SK-N-SH (cell line): ENCODE measurements around the gene TRPV2. TPM values are rescaled to one million over a fixed set of nuclear protein-coding genes. Genes with fewer than 3 reads are reported as not detected.

Experiments
- CTCF ChIA-PET: fragments of 300-600, 350-600 bp; formaldehyde crosslinking; extraction: SDS; loops from one replicate; lab custom pipeline; 2021; lab: Yijun Ruan, JAX
- POLR2A ChIA-PET: fragments of 350-600 bp; sonication (Branson Sonifier 250); formaldehyde crosslinking; extraction: SDS; loops from one replicate; lab custom pipeline; 2020; ENCODE audit warnings: antibody characterized with exemption, inconsistent platforms; lab: Yijun Ruan, JAX
- DNase-seq: peaks from one replicate; pipeline ENCODE4 v3.0.0; 2012
- H2AFZ ChIP-seq: fragments of 200-600 bp; sonication (generic); 2 replicates; pipeline ENCODE4 v1.8.1; 2016; ENCODE audit warnings: antibody characterized with exemption, mild to moderate bottlenecking, low read depth
- H3F3A ChIP-seq: fragments of 200-600 bp; sonication (generic); replicated peaks from 2 replicates; pipeline ENCODE3; 2016; ENCODE audit warnings: antibody characterized with exemption, mild to moderate bottlenecking; ENCODE audit not compliant: insufficient read depth
- H3K27ac ChIP-seq, 2 experiments: fragments of 200-500 bp in 1 of 2; fragments of 200-600 bp in 1 of 2; sonication (Bioruptor generic) in 1 of 2; sonication (generic), shearing (Covaris generic) in 1 of 2; 2 replicates each; pipeline versions ENCODE4 v1.5.1 to v1.6.1; 2014 to 2016; ENCODE audit warnings: low read depth in 2 of 2, inconsistent platforms in 1 of 2, low read length in 1 of 2, mild to moderate bottlenecking in 1 of 2, mixed read lengths in 1 of 2
- H3K27me3 ChIP-seq: fragments of 200-600 bp; sonication (generic), shearing (Covaris generic); 2 replicates; pipeline ENCODE4 v1.6.1; 2016; ENCODE audit warnings: mixed run types; ENCODE audit not compliant: insufficient read depth
- H3K36me3 ChIP-seq, 2 experiments: fragments of 200-500 bp in 1 of 2; fragments of 200-600 bp in 1 of 2; sonication (Bioruptor generic) in 1 of 2; sonication (generic) in 1 of 2; replicated peaks in 1 of 2; 2 replicates each; pipeline versions ENCODE3 to v1.5.1; 2014 to 2016; ENCODE audit warnings: low read length in 1 of 2, mild to moderate bottlenecking in 1 of 2; ENCODE audit not compliant: insufficient read depth in 2 of 2, control insufficient read depth in 1 of 2
- H3K4me1 ChIP-seq, 2 experiments: fragments of 200-500 bp in 1 of 2; fragments of 200-600 bp in 1 of 2; sonication (Bioruptor generic) in 1 of 2; sonication (generic), shearing (Covaris generic) in 1 of 2; 2 replicates each; pipeline versions ENCODE4 v1.5.1 to v1.6.1; 2014 to 2016; ENCODE audit warnings: low read depth in 1 of 2, low read length in 1 of 2, mixed run types in 1 of 2; ENCODE audit not compliant: insufficient read depth in 2 of 2, control insufficient read depth in 1 of 2
- H3K4me2 ChIP-seq: fragments of 200-600 bp; sonication (generic), shearing (Covaris generic); 2 replicates; pipeline ENCODE4 v1.6.1; 2017; ENCODE audit warnings: mixed run types
- H3K4me3 ChIP-seq, 2 experiments: fragments of 200-500 bp in 1 of 2; fragments of 200-600 bp in 1 of 2; sonication (Bioruptor generic) in 1 of 2; sonication (generic), shearing (Covaris generic) in 1 of 2; 2 replicates each; pipeline versions ENCODE4 v1.5.1 to v1.8.1; 2014 to 2016; ENCODE audit warnings: low read depth in 2 of 2, inconsistent platforms in 1 of 2, low read length in 1 of 2, mild to moderate bottlenecking in 1 of 2, mixed read lengths in 1 of 2, moderate library complexity in 1 of 2
- H3K79me2 ChIP-seq: fragments of 200-600 bp; sonication (generic); 2 replicates; pipeline ENCODE4 v1.8.1; 2017; ENCODE audit warnings: mild to moderate bottlenecking; ENCODE audit not compliant: insufficient read depth
- H3K9ac ChIP-seq: fragments of 200-600 bp; sonication (generic); 2 replicates; pipeline ENCODE4 v1.6.1; 2017; ENCODE audit warnings: mixed run types
- H3K9me2 ChIP-seq: fragments of 200-600 bp; sonication (generic); 2 replicates; pipeline ENCODE4 v1.6.1; 2017; ENCODE audit warnings: mixed run types
- H3K9me3 ChIP-seq: fragments of 200-600 bp; sonication (generic); 2 replicates; pipeline ENCODE4 v1.6.1; 2017; ENCODE audit warnings: mixed run types, mild to moderate bottlenecking, moderate library complexity
- H4K20me1 ChIP-seq: fragments of 200-600 bp; sonication (generic); 2 replicates; pipeline ENCODE4 v1.6.1; 2017; ENCODE audit warnings: mild to moderate bottlenecking, mixed run types; ENCODE audit not compliant: insufficient read depth
- ELF1 ChIP-seq: IDR thresholded peaks from 2 replicates; pipeline ENCODE4 v1.4.0; 2012
- FOSL2 ChIP-seq: IDR thresholded peaks from 2 replicates; pipeline ENCODE4 v1.4.0; 2012; ENCODE audit warnings: low read depth, mild to moderate bottlenecking, moderate library complexity, borderline replicate concordance
- GABPA ChIP-seq: IDR thresholded peaks from 2 replicates; pipeline ENCODE4 v1.4.0; 2012; ENCODE audit warnings: low read depth, mild to moderate bottlenecking
- JUND ChIP-seq: IDR thresholded peaks from 2 replicates; pipeline ENCODE4 v1.4.0; 2012
- RAD21 ChIP-seq: IDR thresholded peaks from 2 replicates; pipeline ENCODE4 v1.6.1; 2012; ENCODE audit warnings: mild to moderate bottlenecking, low read length
- RCOR1 ChIP-seq: fragments of 150-350 bp; IDR thresholded peaks from 2 replicates; pipeline ENCODE4 v1.6.1; 2017; ENCODE audit warnings: antibody characterized with exemption, low read length
- RXRA ChIP-seq: IDR thresholded peaks from 2 replicates; pipeline ENCODE4 v1.4.0; 2012; ENCODE audit warnings: low read depth, mild to moderate bottlenecking, borderline replicate concordance
- TAF1 ChIP-seq: IDR thresholded peaks from 2 replicates; pipeline ENCODE4 v1.6.1; 2012; ENCODE audit warnings: low read depth, mild to moderate bottlenecking, low read length, moderate library complexity, borderline replicate concordance
- WGBS: methylation state at CpG from one replicate; pipeline ENCODE4 v1.1.6; 2017; ENCODE audit warnings: low lambda C conversion rate; 5-methylcytosine and 5-hydroxymethylcytosine counted together
- polyA plus RNA-seq, 3 experiments: library from polyadenylated mRNA; depleted of rRNA; stranded (reverse); fragments of >200 nt; gene quantifications; 2 replicates each; pipeline ENCODE4 v1.2.3, GENCODE V29; 2012
- TF ChIP-seq, protein P1 (sequence below): fragments of 150-350 bp; IDR thresholded peaks from 2 replicates; pipeline ENCODE4 v1.6.1; 2016; ENCODE audit warnings: mild to moderate bottlenecking, low read depth, low read length
- TF ChIP-seq, protein P2 (sequence below): fragments of 150-350 bp; IDR thresholded peaks from 2 replicates; pipeline ENCODE4 v1.6.1; 2017; ENCODE audit warnings: antibody characterized with exemption, low read length, low read depth, borderline replicate concordance
- TF ChIP-seq, protein P3 (sequence below): IDR thresholded peaks from 2 replicates; pipeline ENCODE4 v1.4.0; 2012; ENCODE audit warnings: low read depth, borderline replicate concordance
- TF ChIP-seq, protein P4 (sequence below): fragments of 200-600 bp; sonication (generic); IDR thresholded peaks from 2 replicates; pipeline ENCODE4 v1.6.1; 2017; ENCODE audit warnings: antibody characterized with exemption, mild to moderate bottlenecking, moderate library complexity

Gene TRPV2
- polyA plus RNA-seq, 1 of the 3 experiments (the other 2 are of a cell fraction), result 11.0 TPM

DNA sequence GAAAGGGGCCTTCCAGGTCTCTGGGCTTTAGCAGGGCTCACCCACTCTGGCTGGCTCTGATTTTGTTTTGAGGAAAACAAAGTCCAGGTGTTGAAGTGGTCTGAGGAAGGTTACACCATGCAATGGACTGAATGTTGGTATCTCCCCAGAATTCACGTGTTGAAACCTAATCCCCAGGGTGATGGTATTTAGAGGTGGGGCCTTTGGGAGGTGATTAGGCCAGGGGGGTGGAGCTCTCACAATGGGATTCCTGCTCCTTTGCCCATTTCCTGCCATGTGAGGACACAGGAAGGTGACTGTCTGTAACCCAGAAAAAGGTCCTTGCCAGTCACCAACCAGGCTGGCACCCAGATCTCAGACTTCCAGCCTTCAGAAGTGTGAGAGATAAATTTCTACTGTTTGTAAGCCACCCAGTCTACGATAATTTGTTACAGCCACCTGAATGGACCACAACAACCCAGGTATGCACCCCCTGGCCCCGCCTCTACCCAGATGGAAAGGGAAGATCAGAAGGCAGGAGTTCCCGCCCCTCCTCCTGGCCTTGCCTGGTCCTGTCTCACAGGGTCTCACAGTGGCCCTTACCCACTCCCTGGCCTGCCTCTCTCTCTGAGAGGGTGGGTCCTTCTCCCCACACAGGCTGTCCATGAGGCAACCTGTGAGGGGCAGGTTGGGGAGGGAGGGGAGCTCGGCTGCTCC is 44.6 kb downstream of the TRPV2 start:
- no peak overlapping the region for H3K27ac ChIP-seq
- H3K9ac ChIP-seq, result no peak overlapping the region
- H3K4me2 ChIP-seq, result no peak overlapping the region
- 94% methylated on average over 3 of the region's 5 CpGs for WGBS
- H3K4me1 ChIP-seq, result peaks cover 0 to 41% of the 10 kb centered on the region in 2 experiments; a peak in 1 of 4 replicates
- no peak overlapping the region for H2AFZ ChIP-seq
- CTCF ChIA-PET, result interaction anchor here (1.7 to 33.7 kb wide), 2 partner anchors 34 to 61 kb away, joined by 4 to 746 read pairs; no protein-coding TSS in a partner anchor
- DNase-seq, result no peak
- no peaks in the 10 kb centered on the region for H3K79me2 ChIP-seq
- no peaks in the 10 kb centered on the region for H3K9me3 ChIP-seq
- no peak overlapping the region for H3K4me3 ChIP-seq
- H3K9me2 ChIP-seq, result no peaks in the 10 kb centered on the region
- H4K20me1 ChIP-seq, result no peaks in the 10 kb centered on the region
- H3K36me3 ChIP-seq, result no peaks in the 10 kb centered on the region
- POLR2A ChIA-PET, result no interaction called here
- no peaks in the 10 kb centered on the region for H3F3A ChIP-seq
- TF ChIP-seq GABPA (no peak), ELF1 (no peak), FOSL2 (no peak), JUND (no peak)
- TF ChIP-seq, protein P1, sequence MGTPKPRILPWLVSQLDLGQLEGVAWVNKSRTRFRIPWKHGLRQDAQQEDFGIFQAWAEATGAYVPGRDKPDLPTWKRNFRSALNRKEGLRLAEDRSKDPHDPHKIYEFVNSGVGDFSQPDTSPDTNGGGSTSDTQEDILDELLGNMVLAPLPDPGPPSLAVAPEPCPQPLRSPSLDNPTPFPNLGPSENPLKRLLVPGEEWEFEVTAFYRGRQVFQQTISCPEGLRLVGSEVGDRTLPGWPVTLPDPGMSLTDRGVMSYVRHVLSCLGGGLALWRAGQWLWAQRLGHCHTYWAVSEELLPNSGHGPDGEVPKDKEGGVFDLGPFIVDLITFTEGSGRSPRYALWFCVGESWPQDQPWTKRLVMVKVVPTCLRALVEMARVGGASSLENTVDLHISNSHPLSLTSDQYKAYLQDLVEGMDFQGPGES, result no peak
- no peaks in the 10 kb centered on the region for H3K27me3 ChIP-seq

DNA sequence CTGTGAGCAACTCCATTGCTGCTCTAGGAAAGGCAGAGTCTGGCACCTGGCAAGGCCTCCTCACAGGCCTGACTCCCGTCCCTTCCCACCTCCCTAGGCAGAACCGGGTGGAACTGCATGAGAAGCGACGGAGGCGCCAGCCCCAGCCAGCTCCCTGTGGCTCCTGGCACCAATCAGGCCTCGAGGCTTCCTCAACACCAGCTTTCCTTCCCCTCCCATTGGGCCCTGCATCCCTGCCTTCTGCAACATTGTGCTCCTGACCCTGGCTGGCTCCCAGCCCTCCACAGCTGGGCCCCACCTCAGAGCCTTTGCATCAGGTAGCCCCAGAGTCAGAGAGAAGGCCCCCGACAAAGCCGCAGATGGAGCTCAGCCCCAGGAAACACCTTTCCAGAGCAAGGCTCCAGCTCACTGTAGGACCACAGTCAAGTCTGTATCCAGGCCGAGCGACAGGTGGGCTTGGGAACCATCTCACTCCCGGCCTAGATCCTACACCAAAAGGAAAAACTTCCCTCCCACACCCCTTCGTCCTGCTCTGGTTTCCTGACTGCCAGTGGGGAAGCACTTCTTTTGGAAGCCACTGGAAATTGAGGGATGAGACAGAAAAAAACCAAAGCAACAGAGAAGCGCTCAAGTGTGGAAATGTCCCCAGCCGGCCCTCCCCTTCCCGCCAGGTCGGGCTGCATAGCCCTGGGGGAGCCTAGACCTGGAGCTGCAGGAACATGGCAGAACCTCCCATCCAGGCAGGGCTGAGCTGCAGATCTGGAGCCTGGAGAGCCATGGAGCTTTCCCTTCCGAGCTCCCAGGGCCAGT is 45.6 kb downstream of the TRPV2 start:
- no peak overlapping the region for H3K4me2 ChIP-seq
- no peaks in the 10 kb centered on the region for H3K79me2 ChIP-seq
- no peaks in the 10 kb centered on the region for H3K9me3 ChIP-seq
- no peak overlapping the region for H3K27ac ChIP-seq
- H3K27me3 ChIP-seq, result no peaks in the 10 kb centered on the region
- ChIA-PET CTCF (interaction anchor here (1.1 to 33.7 kb wide), 6 partner anchors 8 to 128 kb away, joined by 3 to 746 read pairs (median 4); no protein-coding TSS in a partner anchor), POLR2A (no interaction called here)
- TF ChIP-seq, protein P2, sequence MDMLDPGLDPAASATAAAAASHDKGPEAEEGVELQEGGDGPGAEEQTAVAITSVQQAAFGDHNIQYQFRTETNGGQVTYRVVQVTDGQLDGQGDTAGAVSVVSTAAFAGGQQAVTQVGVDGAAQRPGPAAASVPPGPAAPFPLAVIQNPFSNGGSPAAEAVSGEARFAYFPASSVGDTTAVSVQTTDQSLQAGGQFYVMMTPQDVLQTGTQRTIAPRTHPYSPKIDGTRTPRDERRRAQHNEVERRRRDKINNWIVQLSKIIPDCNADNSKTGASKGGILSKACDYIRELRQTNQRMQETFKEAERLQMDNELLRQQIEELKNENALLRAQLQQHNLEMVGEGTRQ, result no peak
- TF ChIP-seq RXRA (no peak), TAF1 (no peak), ELF1 (no peak), RAD21 (no peak), RCOR1 (no peak)
- TF ChIP-seq, protein P3, sequence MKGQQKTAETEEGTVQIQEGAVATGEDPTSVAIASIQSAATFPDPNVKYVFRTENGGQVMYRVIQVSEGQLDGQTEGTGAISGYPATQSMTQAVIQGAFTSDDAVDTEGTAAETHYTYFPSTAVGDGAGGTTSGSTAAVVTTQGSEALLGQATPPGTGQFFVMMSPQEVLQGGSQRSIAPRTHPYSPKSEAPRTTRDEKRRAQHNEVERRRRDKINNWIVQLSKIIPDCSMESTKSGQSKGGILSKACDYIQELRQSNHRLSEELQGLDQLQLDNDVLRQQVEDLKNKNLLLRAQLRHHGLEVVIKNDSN, result no peak
- TF ChIP-seq, protein P4, sequence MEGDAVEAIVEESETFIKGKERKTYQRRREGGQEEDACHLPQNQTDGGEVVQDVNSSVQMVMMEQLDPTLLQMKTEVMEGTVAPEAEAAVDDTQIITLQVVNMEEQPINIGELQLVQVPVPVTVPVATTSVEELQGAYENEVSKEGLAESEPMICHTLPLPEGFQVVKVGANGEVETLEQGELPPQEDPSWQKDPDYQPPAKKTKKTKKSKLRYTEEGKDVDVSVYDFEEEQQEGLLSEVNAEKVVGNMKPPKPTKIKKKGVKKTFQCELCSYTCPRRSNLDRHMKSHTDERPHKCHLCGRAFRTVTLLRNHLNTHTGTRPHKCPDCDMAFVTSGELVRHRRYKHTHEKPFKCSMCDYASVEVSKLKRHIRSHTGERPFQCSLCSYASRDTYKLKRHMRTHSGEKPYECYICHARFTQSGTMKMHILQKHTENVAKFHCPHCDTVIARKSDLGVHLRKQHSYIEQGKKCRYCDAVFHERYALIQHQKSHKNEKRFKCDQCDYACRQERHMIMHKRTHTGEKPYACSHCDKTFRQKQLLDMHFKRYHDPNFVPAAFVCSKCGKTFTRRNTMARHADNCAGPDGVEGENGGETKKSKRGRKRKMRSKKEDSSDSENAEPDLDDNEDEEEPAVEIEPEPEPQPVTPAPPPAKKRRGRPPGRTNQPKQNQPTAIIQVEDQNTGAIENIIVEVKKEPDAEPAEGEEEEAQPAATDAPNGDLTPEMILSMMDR, result no peak
- H3K4me1 ChIP-seq, result peaks cover 0 to 48% of the 10 kb centered on the region in 2 experiments; a peak in 1 of 4 replicates
- H2AFZ ChIP-seq, result no peak overlapping the region
- no peaks in the 10 kb centered on the region for H3F3A ChIP-seq
- 85% methylated on average over 15 of the region's 17 CpGs for whole genome bisulfite sequencing
- H3K36me3 ChIP-seq, result no peaks in the 10 kb centered on the region
- no peaks in the 10 kb centered on the region for H3K9me2 ChIP-seq
- no peaks in the 10 kb centered on the region for H4K20me1 ChIP-seq
- H3K9ac ChIP-seq, result no peak overlapping the region
- no peak for DNase-seq
- no peak overlapping the region for H3K4me3 ChIP-seq
